Measurements from ENCODE around the gene SEC14L5.

The SEC14L5 gene

GRCh38 chr16:4988647-4989046 is 30.5 kb downstream of the SEC14L5 start:
- no peak for DNase-seq

- DNase-seq: no peak
Observed at GRCh38 chr16:4989391-4990006, 31.4 kb downstream of the SEC14L5 start.

- no peak for DNase-seq
Observed at GRCh38 chr16:4990415-4990814, 32.3 kb downstream of the SEC14L5 start.

GRCh38 chr16:4991754-4992153 is 33.6 kb downstream of the SEC14L5 start:
- no peak for DNase-seq

GRCh38 chr16:4994719-4995434 is 36.7 kb downstream of the SEC14L5 start:
- no peak for DNase-seq

- no peak for DNase-seq
Observed at GRCh38 chr16:5000573-5001001, 42.5 kb downstream of the SEC14L5 start.

- DNase-seq: no peak
Observed at GRCh38 chr16:5001571-5001970, 43.4 kb downstream of the SEC14L5 start.

- no peak for DNase-seq
Observed at GRCh38 chr16:5001986-5002385, 43.9 kb downstream of the SEC14L5 start.

GRCh38 chr16:5002699-5003143 is 44.6 kb downstream of the SEC14L5 start:
- DNase-seq: no peak

- no peak for DNase-seq
Observed at GRCh38 chr16:5003211-5003610, 45.1 kb downstream of the SEC14L5 start.

- no peak for DNase-seq
Observed at GRCh38 chr16:5003828-5004227, 45.7 kb downstream of the SEC14L5 start.

GRCh38 chr16:5004311-5004710 is 46.2 kb downstream of the SEC14L5 start:
- DNase-seq: no peak

- no peak for DNase-seq
Observed at GRCh38 chr16:5005916-5006315, 47.8 kb downstream of the SEC14L5 start.

- DNase-seq: no peak
Observed at GRCh38 chr16:5006348-5007193, 48.4 kb downstream of the SEC14L5 start.

GRCh38 chr16:5007256-5007655 is 49.1 kb downstream of the SEC14L5 start:
- DNase-seq: no peak

GRCh38 chr16:5008311-5008731 is 50.2 kb downstream of the SEC14L5 start:
- DNase-seq: no peak

GRCh38 chr16:5010576-5011329 is 52.6 kb downstream of the SEC14L5 start:
- no peak for DNase-seq

GRCh38 chr16:5011637-5012036 is 53.5 kb downstream of the SEC14L5 start:
- DNase-seq: no peak

GRCh38 chr16:5012887-5013286 is 54.8 kb downstream of the SEC14L5 start:
- no peak for DNase-seq

GRCh38 chr16:5015351-5015750 is 57.2 kb downstream of the SEC14L5 start:
- DNase-seq: no peak

GRCh38 chr16:5015887-5016286 is 57.8 kb downstream of the SEC14L5 start:
- no peak for DNase-seq

GRCh38 chr16:5016967-5017677 is 59.0 kb downstream of the SEC14L5 start:
- DNase-seq: no peak

GRCh38 chr16:5017678-5017969 is 59.5 kb downstream of the SEC14L5 start:
- no peak for DNase-seq

Measured in NCI-H446 treated with DMSO at 0.1 percent for 48 hours (cell line).